Occipital lobe (tissue), 2 donors: ENCODE results near the gene RBL1. TPM values are rescaled to one million over a fixed set of nuclear protein-coding genes. Genes with fewer than 3 reads are reported as not detected.
"Not testable (repeated sequence)": the region's sequence is repeated elsewhere in the genome, so short reads cannot be mapped to it uniquely, and the experiment has no call there.

Source experiments
- DNase-seq: peaks from one replicate; lab custom pipeline; 2025; lab: John Stamatoyannopoulos, UW
- total RNA-seq: library from RNA; depleted of rRNA; stranded (reverse); fragments of >200 nt; gene quantifications from one replicate; pipeline ENCODE4 v1.2.3, GENCODE V29; 2014

RBL1 gene
- total RNA-seq, 1 donor from 2014 or later: 28.5 TPM

DNA sequence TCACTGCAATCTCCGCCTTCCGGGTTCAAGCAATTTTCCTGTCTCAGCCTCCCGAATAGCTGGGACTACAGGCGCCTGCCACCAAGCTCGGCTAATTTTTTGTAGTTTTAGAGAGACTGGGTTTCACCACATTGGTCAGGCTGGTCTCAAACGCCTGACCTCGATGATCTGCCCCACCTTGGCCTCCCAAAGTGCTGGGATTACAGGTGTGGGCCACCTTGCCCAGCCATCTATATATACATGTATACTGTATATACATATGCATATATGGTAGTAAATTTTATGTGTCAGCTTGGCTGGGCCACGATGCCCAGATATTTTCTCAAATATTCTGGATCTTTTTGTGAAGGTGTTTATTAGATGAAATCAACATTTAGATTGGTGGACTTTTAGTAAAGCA lies 18.8 kb downstream of the RBL1 start:
- no peak for DNase-seq

DNA sequence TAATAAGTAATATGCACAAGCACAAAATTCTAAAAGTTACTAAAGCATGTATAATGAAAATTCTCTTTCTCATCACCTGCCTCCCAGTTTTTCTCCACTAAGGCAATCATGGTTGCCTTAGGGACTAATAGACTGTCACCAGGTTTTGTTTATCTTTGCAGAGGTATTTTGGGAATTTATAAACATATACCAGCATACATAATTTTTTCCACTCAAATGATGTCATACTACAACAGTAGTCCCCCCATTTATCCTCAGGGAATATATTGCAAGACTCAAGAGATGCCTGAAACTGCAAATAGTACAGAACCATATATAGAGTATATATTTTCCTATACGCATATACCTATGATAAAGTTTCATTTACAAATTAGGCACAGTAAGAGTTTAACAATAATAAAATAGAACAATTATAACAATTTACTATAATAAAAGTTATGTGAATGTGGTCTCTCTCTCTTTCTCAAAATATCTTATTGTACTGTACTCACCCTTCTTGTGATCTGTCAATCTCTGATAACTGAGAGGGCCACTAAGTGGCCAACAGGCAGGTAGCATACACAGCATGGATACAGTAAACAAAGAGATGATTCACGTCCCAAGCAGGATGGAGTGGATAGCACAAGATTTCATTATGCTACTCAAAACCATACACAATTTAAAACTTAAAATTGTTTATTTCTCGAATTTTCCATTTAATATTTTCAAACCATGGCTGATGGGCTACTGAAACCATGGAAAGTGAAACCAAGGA lies 19.7 kb downstream of the RBL1 start:
- no peak for DNase-seq

DNA sequence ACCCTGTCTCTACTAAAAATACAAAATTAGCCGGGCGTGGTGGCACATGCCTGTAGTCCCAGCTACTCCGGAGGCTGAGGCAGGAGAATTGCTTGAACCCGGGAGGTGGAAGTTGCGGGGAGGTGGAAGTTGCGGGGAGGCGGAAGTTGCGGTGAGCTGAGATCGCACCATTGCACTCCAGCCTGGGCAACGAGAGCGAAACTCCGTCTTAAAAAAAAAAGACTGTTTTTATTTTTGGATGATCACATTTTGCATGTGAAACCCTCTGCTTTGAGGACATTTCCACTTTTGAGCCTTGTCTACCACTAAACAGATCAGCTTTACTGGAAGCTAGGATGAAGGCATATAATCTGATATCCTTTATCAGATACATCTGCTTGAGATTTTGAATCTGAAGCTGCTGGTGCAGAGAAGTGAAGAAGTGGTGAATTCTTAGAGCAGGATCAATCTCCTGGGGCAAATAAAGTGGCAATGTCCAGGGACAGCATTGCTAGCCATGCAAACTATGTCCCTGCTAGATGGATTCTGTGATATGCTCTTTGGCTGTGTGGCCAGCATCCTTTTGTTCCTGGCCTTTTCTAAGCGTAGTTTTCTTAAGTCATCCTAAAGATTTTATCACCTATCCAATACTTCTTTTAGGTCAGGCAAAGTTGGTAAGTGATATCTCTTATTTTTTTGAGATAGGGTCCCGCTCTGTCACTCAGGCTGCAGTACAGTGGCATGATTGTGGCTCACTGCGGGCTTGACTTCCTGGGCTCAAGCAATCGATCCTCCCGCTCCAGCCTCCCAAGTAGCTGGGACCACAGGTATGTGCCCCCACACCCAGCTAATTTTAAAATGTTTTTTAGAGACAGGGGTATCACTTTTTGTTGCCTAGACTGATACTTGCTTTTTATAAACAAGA lies 23.3 kb downstream of the RBL1 start:
- DNase-seq: no peak

DNA sequence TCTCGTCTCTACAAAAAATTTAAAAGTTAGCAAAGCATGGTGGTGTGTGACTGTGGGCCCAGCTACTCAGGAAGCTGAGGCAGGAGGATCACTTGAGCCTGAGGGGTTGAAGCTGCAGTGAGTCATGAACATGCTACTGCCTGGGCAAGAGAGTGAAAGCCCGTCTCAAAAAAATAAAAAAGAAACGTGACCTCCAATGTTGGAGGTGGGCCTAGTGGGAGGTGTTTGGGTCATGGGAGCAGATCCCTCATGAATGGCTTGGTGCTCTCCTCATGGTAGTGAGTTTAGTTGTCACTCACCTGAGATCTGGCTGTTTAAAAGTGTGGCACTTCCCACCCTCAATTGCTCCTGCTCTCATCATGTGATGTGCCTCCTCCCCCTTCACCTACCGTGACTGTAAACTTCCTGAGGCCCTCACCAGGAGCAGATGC lies 24.3 kb downstream of the RBL1 start:
- DNase-seq: no peak

DNA sequence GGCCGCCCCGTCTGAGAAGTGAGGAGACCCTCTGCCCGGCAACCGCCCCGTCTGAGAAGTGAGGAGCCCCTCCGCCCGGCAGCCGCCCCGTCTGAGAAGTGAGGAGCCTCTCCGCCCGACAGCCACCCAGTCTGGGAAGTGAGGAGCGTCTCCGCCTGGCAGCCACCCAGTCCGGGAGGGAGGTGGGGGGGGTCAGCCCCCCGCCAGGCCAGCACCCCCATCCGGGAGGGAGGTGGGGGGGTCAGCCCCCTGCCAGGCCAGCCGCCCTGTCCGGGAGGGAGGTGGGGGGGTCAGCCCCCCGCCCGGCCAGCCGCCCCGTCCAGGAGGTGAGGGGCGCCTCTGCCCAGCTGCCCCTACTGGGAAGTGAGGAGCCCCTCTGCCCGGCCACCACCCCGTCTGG lies 26.2 kb downstream of the RBL1 start:
- DNase-seq: not testable (repeated sequence)

DNA sequence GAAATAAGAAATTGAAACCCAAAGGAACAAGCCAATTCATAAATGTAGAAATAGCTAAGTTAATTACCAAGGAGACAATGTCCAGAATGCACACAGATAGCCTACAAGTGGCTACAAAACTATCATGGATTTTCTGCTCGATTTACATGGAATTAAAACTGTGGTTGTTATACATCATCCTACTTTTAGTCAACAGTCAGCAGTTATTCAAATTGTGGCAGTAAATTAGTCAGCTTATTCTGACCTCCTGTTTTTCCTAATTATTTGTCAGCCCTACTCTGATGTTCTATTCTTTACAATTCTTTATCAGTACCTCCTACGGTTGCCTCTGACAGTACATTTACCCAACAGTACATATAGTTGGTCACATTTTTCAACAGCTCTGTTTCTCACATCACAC lies 29.6 kb downstream of the RBL1 start:
- no peak for DNase-seq

DNA sequence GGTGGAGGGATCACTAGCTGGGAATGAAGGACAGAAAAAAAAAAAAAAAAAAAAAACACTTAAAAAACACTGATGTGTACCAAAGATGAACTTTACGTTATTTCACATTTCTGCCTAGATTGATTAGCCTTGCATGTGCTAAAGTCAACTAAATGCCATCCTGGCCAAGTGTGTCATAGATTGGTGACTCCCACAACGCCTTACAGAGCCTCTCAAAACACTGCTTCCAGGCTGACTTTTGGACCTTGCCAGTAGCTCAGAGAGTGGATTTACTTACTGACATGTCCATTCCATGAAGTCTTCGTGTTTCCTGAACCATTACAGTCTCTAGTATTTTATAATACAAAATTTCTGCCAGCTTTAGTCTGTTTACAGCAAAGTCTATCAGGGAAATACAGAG lies 40.5 kb downstream of the RBL1 start:
- DNase-seq: no peak

DNA sequence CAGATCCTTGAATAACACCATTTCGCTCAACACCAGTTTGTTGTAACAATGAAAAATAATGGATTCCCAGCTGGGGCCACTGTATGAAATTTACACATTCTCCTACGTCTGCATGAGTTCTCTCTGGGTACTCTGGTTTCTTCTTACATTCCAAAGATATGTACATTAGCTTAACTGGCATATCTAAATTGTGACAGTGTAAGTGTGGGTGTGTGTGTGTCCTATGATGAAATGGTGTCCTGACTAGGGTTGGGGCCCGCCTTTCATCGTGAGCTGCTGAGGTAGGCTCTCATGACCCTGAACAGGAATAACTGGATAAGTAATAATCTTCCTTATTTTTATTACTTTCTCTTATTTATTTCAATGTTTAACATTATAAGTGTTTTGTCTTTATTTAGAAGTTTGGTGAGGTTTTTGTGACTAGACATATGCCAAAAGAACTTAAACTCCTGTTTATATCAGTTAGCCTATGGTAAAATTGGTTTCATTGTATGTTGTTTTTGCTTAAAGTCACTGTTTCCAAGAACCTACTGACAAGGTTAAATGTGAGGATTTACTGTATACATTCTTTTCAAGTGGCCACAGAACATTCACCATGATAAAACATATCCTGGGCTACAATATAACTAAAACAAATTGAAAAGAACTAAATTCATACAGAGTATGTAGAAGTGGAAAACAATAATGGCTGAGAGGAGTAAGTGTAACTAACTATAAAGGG lies 42.4 kb downstream of the RBL1 start:
- no peak for DNase-seq

DNA sequence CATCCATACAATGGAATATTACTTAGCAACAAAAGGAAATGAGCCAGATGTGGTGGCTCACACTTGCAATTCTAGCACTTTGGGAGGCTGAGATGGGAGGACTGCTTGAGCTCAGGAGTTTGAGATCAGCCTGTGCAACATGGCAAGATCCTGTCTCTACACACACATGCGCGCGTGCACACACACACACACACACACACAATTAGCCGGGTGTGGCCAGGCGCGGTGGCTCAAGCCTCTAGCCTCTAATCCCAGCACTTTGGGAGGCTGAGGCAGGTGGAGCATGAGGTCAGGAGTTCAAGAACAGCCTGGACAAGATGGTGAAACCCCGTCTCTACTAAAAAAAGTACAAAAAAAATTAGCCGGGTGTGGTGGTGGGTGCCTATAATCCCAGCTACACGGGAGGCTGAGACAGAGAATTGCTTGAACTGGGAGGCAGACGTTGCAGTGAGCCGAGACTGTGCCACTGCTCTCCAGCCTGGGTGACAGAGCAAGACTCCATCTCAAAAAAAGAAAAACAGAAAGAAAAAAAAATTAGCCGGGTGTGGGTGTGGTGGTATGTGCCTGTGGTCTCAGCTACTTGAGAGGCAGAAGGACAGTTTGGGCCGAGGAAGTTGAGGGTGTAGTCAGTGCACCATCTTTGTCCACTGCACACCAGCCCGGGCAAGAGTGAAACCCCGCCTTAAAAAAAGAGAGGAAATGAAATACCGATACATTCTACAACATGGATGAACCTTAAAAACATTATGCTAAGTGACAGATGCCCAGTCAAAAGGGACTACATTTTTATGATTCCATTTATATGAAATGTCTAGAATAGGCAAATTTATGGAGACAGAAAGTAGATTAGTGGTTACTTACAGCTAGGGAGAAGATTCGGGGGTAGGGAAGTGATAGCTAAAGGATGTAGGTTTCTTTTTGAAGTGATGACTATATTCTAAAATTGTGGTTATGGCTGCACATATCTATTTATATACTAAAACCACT lies 52.5 kb downstream of the RBL1 start:
- no peak for DNase-seq

DNA sequence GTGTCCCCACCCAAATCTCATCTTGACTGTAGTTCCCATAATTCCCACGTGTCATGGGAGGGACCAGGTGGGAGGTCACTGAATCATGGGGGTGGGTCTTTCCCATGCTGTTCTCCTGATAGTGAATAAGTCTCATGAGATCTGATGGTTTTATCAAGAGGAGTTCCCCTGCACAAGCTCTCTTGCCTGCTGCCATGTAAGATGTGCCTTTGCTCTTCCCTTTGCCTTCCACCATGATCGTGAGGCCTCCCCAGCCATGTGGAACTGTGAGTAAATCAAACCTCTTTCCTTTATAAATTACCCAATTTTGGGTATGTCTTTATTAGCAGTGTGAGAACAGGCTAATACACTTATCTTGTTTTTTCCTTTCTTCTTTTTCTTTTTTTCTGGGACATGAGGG lies 56.4 kb downstream of the RBL1 start:
- not testable (repeated sequence) for DNase-seq

DNA sequence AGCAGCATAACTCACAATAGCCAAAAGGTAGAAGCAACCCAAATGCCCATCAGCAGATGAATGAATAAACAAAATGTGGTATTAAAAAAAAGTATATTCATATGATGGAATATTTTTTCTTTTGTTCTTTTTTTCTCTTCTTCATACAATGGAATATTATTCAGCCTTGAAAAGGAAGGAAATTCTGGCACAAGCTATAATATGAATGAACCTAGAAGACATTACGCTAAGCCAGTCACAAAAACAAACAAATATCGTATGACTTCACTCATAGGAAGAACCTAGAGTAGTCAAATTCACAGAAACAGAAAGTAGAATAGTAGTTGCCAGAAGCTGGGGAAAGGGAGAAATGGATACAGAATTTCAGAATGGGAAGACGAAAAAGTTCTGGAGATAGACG lies 63.7 kb downstream of the RBL1 start:
- DNase-seq: no peak

DNA sequence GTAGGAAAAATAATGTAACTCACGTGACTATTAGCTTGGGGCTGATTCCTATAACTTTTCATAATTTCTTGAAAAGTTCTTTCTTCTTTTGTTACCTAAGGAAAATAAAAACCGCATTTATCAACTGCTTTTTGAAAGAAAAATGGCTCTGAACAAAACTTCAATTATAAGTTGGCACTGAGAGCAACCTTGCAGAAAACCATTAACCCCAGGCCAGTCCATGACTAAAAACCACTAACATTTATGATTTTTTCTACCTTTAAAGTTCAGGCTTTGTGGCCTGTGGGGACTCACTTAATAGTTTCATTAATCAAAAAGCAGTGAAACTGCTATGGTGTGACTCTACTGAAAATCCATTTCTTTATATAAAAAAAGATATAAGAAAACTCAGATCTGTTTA lies 75.2 kb downstream of the RBL1 start:
- no peak for DNase-seq

DNA sequence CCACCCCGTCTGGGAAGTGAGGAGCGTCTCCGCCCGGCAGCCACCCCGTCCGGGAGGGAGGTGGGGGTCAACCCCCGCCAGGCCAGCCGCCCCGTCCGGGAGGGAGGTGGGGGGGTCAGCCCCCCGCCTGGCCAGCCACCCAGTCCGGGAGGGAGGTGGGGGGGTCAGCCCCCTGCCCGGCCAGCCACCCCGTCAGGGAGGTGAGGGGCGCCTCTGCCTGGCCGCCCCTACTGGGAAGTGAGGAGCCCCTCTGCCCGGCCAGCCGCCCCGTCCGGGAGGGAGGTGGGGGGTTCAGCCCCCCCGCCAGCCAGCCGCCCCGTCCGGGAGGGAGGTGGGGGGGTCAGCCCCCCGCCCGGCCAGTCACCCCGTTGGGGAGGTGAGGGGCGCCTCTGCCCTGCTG lies 83.2 kb downstream of the RBL1 start:
- DNase-seq: not testable (repeated sequence)

DNA sequence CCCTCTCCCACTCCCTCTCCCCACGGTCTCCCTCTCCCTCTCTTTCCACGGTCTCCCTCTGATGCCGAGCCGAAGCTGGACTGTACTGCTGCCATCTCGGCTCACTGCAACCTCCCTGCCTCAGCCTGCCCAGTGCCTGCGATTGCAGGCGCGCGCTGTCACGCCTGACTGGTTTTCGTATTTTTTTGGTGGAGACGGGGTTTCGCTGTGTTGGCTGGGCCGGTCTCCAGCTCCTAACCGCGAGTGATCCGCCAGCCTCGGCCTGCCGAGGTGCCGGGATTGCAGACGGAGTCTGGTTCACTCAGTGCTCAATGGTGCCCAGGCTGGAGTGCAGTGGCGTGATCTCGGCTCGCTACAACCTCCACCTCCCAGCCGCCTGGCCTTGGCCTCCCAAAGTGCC lies 83.9 kb downstream of the RBL1 start:
- not testable (repeated sequence) for DNase-seq

DNA sequence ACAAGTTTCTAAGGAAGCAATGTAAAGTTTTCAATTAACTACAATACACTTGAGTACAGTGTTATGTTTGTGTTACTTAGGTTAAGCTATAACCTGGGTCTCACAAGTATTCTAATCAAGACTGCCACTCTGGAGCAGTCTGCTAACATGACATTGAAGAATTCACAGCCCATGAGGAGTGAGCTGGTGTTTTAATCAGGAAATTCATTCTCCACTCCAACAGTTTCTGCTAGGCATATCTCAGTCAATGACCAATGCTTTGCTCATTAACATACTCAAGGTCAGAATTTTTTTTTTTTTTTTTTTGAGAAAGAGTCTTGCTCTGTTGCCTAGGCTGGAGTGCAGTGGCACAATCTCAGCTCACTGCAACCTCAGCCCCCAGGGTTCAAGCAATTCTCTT lies 84.7 kb downstream of the RBL1 start:
- DNase-seq: no peak

DNA sequence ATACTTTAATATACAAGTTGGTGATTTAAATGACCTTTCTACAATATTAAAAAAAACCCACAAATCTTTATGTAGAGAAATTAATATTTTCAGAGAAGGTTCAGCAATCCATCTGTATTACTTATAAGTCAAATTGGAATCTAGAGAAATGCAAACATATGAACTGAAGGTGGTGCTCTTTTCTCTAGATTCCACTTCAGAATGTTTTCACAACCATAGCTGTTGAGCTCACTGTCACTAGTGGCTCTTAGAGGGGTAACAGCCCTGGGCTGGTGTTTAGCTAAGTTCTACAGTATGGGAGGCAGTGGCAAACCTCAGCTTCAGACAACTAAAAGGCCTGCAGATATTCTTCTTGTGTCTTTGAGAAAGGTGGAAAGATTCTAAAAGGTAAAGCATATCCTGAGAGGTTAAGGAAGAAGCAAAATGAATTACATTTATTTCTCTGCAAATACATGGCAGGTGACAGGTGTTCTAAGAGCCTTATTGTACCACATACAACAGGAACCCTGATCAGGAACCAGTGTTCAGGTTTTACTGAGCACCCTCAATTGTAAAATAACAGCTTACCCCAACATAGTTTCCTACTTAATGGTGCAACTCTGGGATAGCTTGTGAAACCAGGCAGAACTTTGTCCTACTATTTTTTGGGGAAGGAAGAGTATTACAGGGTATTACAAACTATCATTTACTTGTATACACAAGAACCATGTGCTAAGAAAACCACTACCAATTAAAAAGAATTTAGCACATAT lies 87.7 kb downstream of the RBL1 start:
- no peak for DNase-seq

DNA sequence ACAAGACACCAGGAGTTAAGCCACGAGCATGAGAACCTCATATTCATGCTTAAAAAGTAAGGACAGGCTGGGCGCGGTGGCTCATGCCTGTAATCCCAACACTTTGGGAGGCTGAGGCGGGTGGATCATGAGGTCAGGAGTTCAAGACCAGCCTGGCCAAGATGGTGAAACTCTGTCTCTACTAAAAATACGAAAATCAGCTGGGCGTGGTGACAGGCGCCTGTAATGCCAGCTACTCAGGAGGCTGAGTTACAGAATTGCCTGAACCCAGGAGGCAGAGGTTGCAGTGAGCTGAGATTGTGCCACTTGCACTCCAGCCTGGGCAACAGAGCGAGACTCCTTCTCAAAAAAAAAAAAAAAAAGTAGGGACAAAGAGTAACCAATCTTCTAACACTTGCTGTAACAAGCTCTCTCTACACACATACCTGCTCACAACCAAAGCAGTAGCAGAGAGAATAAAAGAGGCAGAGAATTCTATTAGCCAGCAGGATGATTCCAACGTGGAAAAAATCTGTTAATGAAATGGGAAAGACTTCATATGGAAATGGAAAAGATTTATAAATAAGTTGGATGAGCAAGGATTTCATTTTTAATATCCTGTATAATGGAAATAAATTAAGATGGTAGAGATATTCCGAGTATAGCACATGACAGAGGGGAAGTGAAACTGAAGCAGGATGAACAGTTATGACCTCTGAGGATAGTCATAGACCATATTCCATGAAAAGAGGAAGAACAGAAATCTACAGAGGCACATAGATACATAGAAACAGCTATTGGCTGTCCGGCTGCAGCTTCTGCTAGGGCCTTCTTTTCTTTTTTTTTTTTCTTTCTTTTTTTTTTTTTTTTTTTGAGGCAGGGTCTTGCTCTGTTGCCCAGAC lies 90.5 kb downstream of the RBL1 start:
- not testable (repeated sequence) for DNase-seq

DNA sequence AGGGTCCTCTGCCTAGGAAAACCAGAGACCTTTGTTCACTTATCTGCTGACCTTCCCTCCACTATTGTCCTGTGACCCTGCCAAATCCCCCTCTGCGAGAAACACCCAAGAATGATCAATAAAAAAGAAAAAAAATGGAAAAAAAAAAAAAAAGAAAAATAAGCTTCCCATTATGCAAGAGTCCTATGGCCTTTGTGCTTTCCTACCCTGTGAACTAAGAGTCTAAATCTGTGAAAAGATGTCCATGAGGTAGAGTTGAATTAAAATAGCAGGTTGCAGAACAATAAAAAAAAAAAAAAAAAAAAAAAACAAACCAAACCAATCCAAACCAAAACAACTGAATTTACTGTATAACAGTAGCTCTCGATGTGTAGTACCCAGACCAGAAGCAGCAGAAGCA lies 94.2 kb downstream of the RBL1 start:
- not testable (repeated sequence) for DNase-seq

DNA sequence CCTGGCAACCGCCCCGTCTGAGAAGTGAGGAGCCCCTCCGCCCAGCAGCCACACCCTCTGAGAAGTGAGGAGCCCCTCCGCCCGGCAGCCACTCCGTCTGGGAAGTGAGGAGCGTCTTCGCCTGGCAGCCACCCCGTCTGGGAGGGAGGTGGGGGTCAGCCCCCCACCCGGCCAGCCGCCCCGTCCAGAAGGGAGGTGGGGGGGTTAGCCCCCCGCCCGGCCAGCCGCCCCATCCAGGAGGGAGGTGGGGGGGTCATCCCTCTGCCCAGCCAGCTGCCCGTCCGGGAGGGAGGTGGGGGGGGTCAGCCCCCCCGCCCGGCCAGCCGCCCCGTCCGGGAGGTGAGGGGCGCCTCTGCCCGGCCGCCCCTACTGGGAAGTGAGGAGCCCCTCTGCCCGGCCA lies 95.6 kb downstream of the RBL1 start:
- DNase-seq: not testable (repeated sequence)
